ENCODE results near the gene SLC38A2.
A peak's percentile ranks its signal among the peaks of the same experiment; 100 is the strongest.

The SLC38A2 gene

GRCh38 chr12:46404225-46404631 is 31.7 kb upstream of the SLC38A2 start:
- Histone ChIP-seq H3K9me3 (ENCODE audit: control extremely low read depth in 1 of 5, control insufficient read depth in 4 of 5, insufficient read depth in 2 of 5, low read depth in 1 of 5, low read length in 4 of 5) (no peaks in the 10 kb centered on the region), H3K27me3 (replicated peaks in 2 of 5; ENCODE audit: control insufficient read depth in 4 of 5, insufficient read depth in 5 of 5, low read length in 4 of 5) (no peaks in the 10 kb centered on the region), H3K36me3 (ENCODE audit: control insufficient read depth in 4 of 4, insufficient read depth in 4 of 4, low read length in 3 of 4) (no peaks in the 10 kb centered on the region), H3K4me1 (ENCODE audit: control extremely low read depth in 1 of 4, control insufficient read depth in 4 of 4, insufficient read depth in 4 of 4, low read length in 3 of 4) (peaks cover 2 to 16% (median 11%) of the 10 kb centered on the region in 4 experiments), H3K27ac (ENCODE audit: insufficient read depth in 1 of 2, low read depth in 1 of 2, low read length in 2 of 2, poor library complexity in 1 of 2, severe bottlenecking in 2 of 2) (no peak overlapping the region), H3K4me3 (ENCODE audit: control insufficient read depth in 1 of 7, extremely low read depth in 1 of 7, insufficient read depth in 4 of 7, low read depth in 2 of 7, low read length in 6 of 7) (no peak overlapping the region)
- ChIA-PET CTCF (interaction anchor here (1.0 kb wide), 1 partner anchor 19 kb away, joined by 3 read pairs; no protein-coding TSS in a partner anchor), POLR2A (no interaction called here)
- WGBS (ENCODE audit: insufficient coverage): 86% methylated on average over 1 of the region's 1 CpG
- no peak for DNase-seq

- ChIA-PET POLR2A (no interaction called here), CTCF (interaction anchor here (1.3 kb wide), 1 partner anchor 9 kb away, joined by 3 read pairs; no protein-coding TSS in a partner anchor)
Observed at GRCh38 chr12:46403719-46404070, 31.1 kb upstream of the SLC38A2 start.

GRCh38 chr12:46402941-46403718 is 30.6 kb upstream of the SLC38A2 start:
- Histone ChIP-seq H3K36me3 (ENCODE audit: control insufficient read depth in 4 of 4, insufficient read depth in 4 of 4, low read length in 3 of 4) (no peaks in the 10 kb centered on the region), H3K9me3 (ENCODE audit: control extremely low read depth in 1 of 5, control insufficient read depth in 4 of 5, insufficient read depth in 2 of 5, low read depth in 1 of 5, low read length in 4 of 5) (no peaks in the 10 kb centered on the region), H3K4me3 (ENCODE audit: control insufficient read depth in 1 of 7, extremely low read depth in 1 of 7, insufficient read depth in 4 of 7, low read depth in 2 of 7, low read length in 6 of 7) (no peak overlapping the region), H3K27me3 (replicated peaks in 2 of 5; ENCODE audit: control insufficient read depth in 4 of 5, insufficient read depth in 5 of 5, low read length in 4 of 5) (no peaks in the 10 kb centered on the region), H3K4me1 (ENCODE audit: control extremely low read depth in 1 of 4, control insufficient read depth in 4 of 4, insufficient read depth in 4 of 4, low read length in 3 of 4) (peaks cover 0 to 16% (median 11%) of the 10 kb centered on the region in 4 experiments), H3K27ac (ENCODE audit: insufficient read depth in 1 of 2, low read depth in 1 of 2, low read length in 2 of 2, poor library complexity in 1 of 2, severe bottlenecking in 2 of 2) (no peak overlapping the region)
- POLR2A ChIA-PET: interaction anchor here (0.8 kb wide), 1 partner anchor 13 kb away, joined by 3 read pairs; no protein-coding TSS in a partner anchor
- no peak for DNase-seq
- no CpG with 5 or more reads among the region's 3 CpGs for WGBS (ENCODE audit: insufficient coverage)
- CTCF ChIA-PET: interaction anchor here (1.3 kb wide), 1 partner anchor 10 kb away, joined by 3 read pairs; no protein-coding TSS in a partner anchor

More at GRCh38 chr12:46403719-46404070, 31.1 kb upstream of the SLC38A2 start:
- Histone ChIP-seq H3K4me3 (ENCODE audit: control insufficient read depth in 1 of 7, extremely low read depth in 1 of 7, insufficient read depth in 4 of 7, low read depth in 2 of 7, low read length in 6 of 7) (no peak overlapping the region), H3K4me1 (ENCODE audit: control extremely low read depth in 1 of 4, control insufficient read depth in 4 of 4, insufficient read depth in 4 of 4, low read length in 3 of 4) (peaks cover 2 to 16% (median 11%) of the 10 kb centered on the region in 4 experiments), H3K27ac (ENCODE audit: insufficient read depth in 1 of 2, low read depth in 1 of 2, low read length in 2 of 2, poor library complexity in 1 of 2, severe bottlenecking in 2 of 2) (no peak overlapping the region), H3K9me3 (ENCODE audit: control extremely low read depth in 1 of 5, control insufficient read depth in 4 of 5, insufficient read depth in 2 of 5, low read depth in 1 of 5, low read length in 4 of 5) (no peaks in the 10 kb centered on the region), H3K27me3 (replicated peaks in 2 of 5; ENCODE audit: control insufficient read depth in 4 of 5, insufficient read depth in 5 of 5, low read length in 4 of 5) (no peaks in the 10 kb centered on the region), H3K36me3 (ENCODE audit: control insufficient read depth in 4 of 4, insufficient read depth in 4 of 4, low read length in 3 of 4) (no peaks in the 10 kb centered on the region)
- no peak for DNase-seq

- Histone ChIP-seq H3K4me1 (ENCODE audit: control extremely low read depth in 1 of 4, control insufficient read depth in 4 of 4, insufficient read depth in 4 of 4, low read length in 3 of 4) (peaks cover 0 to 16% (median 11%) of the 10 kb centered on the region in 4 experiments), H3K27ac (ENCODE audit: insufficient read depth in 1 of 2, low read depth in 1 of 2, low read length in 2 of 2, poor library complexity in 1 of 2, severe bottlenecking in 2 of 2) (no peak overlapping the region), H3K36me3 (ENCODE audit: control insufficient read depth in 4 of 4, insufficient read depth in 4 of 4, low read length in 3 of 4) (no peaks in the 10 kb centered on the region), H3K4me3 (ENCODE audit: control insufficient read depth in 1 of 7, extremely low read depth in 1 of 7, insufficient read depth in 4 of 7, low read depth in 2 of 7, low read length in 6 of 7) (no peak overlapping the region), H3K9me3 (ENCODE audit: control extremely low read depth in 1 of 5, control insufficient read depth in 4 of 5, insufficient read depth in 2 of 5, low read depth in 1 of 5, low read length in 4 of 5) (no peaks in the 10 kb centered on the region), H3K27me3 (replicated peaks in 2 of 5; ENCODE audit: control insufficient read depth in 4 of 5, insufficient read depth in 5 of 5, low read length in 4 of 5) (no peaks in the 10 kb centered on the region)
- 100% methylated on average over 1 of the region's 2 CpGs for WGBS (ENCODE audit: insufficient coverage)
- ChIA-PET CTCF (interaction anchor here (0.9 to 1.3 kb wide), 2 partner anchors 10 to 11 kb away, joined by 3 read pairs; no protein-coding TSS in a partner anchor), POLR2A (interaction anchor here (0.8 kb wide), 1 partner anchor 12 kb away, joined by 3 read pairs; no protein-coding TSS in a partner anchor)
- no peak for DNase-seq
Observed at GRCh38 chr12:46402451-46402850, 29.9 kb upstream of the SLC38A2 start.

GRCh38 chr12:46401662-46402061 is 29.1 kb upstream of the SLC38A2 start:
- POLR2A ChIA-PET: no interaction called here

GRCh38 chr12:46400406-46400805 is 27.8 kb upstream of the SLC38A2 start:
- ChIA-PET POLR2A (no interaction called here), CTCF (interaction anchor here (1.4 kb wide), 1 partner anchor 14 kb away, joined by 3 read pairs; no protein-coding TSS in a partner anchor)
- H3K27ac ChIP-seq (ENCODE audit: insufficient read depth in 1 of 2, low read depth in 1 of 2, low read length in 2 of 2, poor library complexity in 1 of 2, severe bottlenecking in 2 of 2): no peak overlapping the region
- H3K36me3 ChIP-seq (ENCODE audit: control insufficient read depth in 4 of 4, insufficient read depth in 4 of 4, low read length in 3 of 4): peaks cover 0 to 1% (median 0%) of the 10 kb centered on the region in 4 experiments
- H3K27me3 ChIP-seq (replicated peaks in 2 of 5; ENCODE audit: control insufficient read depth in 4 of 5, insufficient read depth in 5 of 5, low read length in 4 of 5): no peaks in the 10 kb centered on the region
- WGBS (ENCODE audit: insufficient coverage): 93% methylated on average over 2 of the region's 2 CpGs
- no peaks in the 10 kb centered on the region for H3K9me3 ChIP-seq (ENCODE audit: control extremely low read depth in 1 of 5, control insufficient read depth in 4 of 5, insufficient read depth in 2 of 5, low read depth in 1 of 5, low read length in 4 of 5)
- DNase-seq: no peak
- H3K4me1 ChIP-seq (ENCODE audit: control extremely low read depth in 1 of 4, control insufficient read depth in 4 of 4, insufficient read depth in 4 of 4, low read length in 3 of 4): peaks cover 0 to 16% (median 11%) of the 10 kb centered on the region in 4 experiments
- no peak overlapping the region for H3K4me3 ChIP-seq (ENCODE audit: control insufficient read depth in 1 of 7, extremely low read depth in 1 of 7, insufficient read depth in 4 of 7, low read depth in 2 of 7, low read length in 6 of 7)

More at GRCh38 chr12:46401662-46402061, 29.1 kb upstream of the SLC38A2 start:
- Histone ChIP-seq H3K36me3 (ENCODE audit: control insufficient read depth in 4 of 4, insufficient read depth in 4 of 4, low read length in 3 of 4) (no peaks in the 10 kb centered on the region), H3K27me3 (replicated peaks in 2 of 5; ENCODE audit: control insufficient read depth in 4 of 5, insufficient read depth in 5 of 5, low read length in 4 of 5) (no peaks in the 10 kb centered on the region), H3K27ac (ENCODE audit: insufficient read depth in 1 of 2, low read depth in 1 of 2, low read length in 2 of 2, poor library complexity in 1 of 2, severe bottlenecking in 2 of 2) (no peak overlapping the region), H3K9me3 (ENCODE audit: control extremely low read depth in 1 of 5, control insufficient read depth in 4 of 5, insufficient read depth in 2 of 5, low read depth in 1 of 5, low read length in 4 of 5) (no peaks in the 10 kb centered on the region), H3K4me1 (ENCODE audit: control extremely low read depth in 1 of 4, control insufficient read depth in 4 of 4, insufficient read depth in 4 of 4, low read length in 3 of 4) (peaks cover 0 to 16% (median 11%) of the 10 kb centered on the region in 4 experiments), H3K4me3 (ENCODE audit: control insufficient read depth in 1 of 7, extremely low read depth in 1 of 7, insufficient read depth in 4 of 7, low read depth in 2 of 7, low read length in 6 of 7) (no peak overlapping the region)
- 80% methylated on average over 1 of the region's 4 CpGs for WGBS (ENCODE audit: insufficient coverage)
- CTCF ChIA-PET: interaction anchor here (0.9 to 1.4 kb wide), 3 partner anchors 9 to 18 kb away, joined by 3 read pairs; no protein-coding TSS in a partner anchor
- peak in 2 of 3 donors; percentile 34 to 44 for DNase-seq

Measured in common myeloid progenitor, CD34-positive (primary cell).